Measurements from ENCODE around the gene PHLPP2.

DNA sequence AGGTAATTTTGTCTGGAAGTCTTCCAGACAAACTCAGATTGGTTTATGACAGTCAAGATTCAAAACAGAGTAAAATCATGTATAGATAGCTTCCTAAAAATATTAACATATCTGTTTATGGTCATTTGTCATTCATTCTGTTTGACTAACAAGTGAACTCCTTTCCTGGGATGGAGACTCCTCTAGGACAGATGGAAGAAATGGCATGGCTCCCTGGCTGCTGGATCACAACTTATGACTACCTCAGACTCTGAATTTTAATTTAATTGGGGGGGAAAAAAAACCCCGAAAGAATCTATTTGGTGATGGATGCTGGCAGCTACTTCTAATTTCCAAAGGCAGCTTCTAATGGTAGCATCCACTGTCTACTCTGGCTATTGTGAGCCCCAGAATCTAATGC lies 34.6 kb downstream of the PHLPP2 start:
- TF ChIP-seq, protein P1, sequence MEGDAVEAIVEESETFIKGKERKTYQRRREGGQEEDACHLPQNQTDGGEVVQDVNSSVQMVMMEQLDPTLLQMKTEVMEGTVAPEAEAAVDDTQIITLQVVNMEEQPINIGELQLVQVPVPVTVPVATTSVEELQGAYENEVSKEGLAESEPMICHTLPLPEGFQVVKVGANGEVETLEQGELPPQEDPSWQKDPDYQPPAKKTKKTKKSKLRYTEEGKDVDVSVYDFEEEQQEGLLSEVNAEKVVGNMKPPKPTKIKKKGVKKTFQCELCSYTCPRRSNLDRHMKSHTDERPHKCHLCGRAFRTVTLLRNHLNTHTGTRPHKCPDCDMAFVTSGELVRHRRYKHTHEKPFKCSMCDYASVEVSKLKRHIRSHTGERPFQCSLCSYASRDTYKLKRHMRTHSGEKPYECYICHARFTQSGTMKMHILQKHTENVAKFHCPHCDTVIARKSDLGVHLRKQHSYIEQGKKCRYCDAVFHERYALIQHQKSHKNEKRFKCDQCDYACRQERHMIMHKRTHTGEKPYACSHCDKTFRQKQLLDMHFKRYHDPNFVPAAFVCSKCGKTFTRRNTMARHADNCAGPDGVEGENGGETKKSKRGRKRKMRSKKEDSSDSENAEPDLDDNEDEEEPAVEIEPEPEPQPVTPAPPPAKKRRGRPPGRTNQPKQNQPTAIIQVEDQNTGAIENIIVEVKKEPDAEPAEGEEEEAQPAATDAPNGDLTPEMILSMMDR (IDR thresholded peaks at IDR 0.05) = no peak
- TF ChIP-seq POLR2A (IDR thresholded peaks at IDR 0.05) = no peak
